GM18907 (cell line): Measurements from ENCODE around the gene GALNT2.
A peak's percentile ranks its signal among the peaks of the same experiment; 100 is the strongest.

Source experiments
- ATAC-seq: cut with Tn5 transposase; IDR thresholded peaks from one replicate; pipeline ENCODE4 v1.9.1; 2021; ENCODE audit warnings: mild to moderate bottlenecking, moderate library complexity; ENCODE audit not compliant: unreplicated experiment

Gene GALNT2

GRCh38 chr1:230156536-230156935, 89.5 kb downstream of the GALNT2 start:
- ATAC-seq: no peak

GRCh38 chr1:230157420-230158390, 90.7 kb downstream of the GALNT2 start:
- no peak for ATAC-seq

DNA sequence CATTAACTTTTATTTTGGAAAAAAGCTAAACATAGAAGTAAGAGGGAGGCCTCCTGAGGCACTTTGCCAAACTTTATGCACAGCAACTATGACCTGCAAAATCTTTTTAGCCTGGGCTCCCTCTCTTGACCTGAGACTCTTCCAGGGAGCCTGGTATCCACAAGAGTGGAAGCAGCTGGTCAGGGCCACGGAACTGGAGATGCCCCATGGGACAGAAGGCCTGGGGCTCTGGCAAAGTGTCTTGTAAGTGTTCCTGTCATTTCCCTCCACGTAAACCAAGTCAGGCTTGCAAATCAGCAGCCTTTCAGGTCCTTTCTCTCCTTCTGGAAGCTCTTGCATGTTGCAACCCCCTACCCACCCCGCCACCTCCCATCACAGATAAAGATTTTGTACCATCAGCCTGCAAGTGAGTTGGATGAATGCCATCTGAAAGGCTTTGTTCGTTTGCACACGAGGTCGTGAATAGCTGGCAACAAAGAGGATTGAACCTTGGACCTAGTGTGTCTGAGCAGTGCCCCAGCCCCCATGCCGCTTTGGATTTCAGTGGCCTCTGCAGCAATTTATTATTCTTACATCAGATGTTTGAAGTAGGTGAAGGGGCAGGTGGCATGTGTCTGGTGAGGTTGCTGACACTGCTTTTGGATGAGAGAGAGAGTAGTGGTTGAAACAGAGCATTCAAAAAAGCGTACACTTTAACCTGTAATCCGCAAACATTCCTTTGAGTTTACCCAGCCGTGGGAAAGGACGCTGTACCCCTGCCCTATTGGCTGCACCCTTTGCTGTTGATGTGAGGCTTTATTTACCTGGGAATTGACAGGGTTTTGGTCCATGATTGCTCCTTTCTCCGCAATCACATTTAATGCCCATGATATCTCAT, 91.6 kb downstream of the GALNT2 start:
- no peak for ATAC-seq

GRCh38 chr1:230159580-230159979, 92.5 kb downstream of the GALNT2 start:
- no peak for ATAC-seq

DNA sequence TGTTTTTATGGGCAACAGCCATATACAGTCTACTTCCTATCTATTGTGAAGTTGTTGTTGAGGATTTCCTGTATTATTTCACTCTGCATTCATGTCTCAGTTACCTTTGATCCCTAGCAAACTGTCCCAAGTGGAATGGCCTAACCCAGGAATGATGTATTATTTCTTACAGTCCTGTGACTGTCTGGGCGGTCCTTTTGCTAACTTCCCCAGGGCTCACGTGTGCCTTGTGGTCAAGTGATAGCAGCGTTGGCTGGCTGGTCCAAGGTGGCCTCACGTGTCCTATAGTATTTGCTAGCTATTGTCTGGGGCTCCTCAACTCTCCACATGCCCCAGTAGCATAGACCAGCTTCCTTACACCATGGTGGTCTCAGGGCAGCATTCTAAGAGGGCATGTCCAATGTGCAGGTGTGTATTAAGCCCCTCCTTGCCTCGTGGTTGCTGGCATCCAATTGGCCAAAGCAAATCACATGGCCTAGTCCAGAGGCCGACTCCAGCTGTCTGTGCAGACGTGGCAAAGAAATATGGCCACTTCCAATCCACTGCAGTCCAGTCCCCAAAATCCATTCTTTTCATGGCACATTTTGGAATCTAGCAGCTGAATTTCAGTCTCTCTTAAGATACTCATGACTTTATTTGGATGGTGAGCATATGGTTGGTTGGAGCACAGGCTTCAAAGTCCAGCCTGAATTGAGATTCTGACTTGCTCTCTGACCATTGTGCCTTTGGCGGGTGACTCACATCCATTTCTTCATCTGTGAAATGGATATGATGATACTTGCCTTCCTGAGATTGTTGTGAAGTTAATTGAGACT, 94.1 kb downstream of the GALNT2 start:
- no peak for ATAC-seq

GRCh38 chr1:230163205-230163604, 96.2 kb downstream of the GALNT2 start:
- no peak for ATAC-seq

GRCh38 chr1:230163719-230164118, 96.7 kb downstream of the GALNT2 start:
- ATAC-seq: no peak

DNA sequence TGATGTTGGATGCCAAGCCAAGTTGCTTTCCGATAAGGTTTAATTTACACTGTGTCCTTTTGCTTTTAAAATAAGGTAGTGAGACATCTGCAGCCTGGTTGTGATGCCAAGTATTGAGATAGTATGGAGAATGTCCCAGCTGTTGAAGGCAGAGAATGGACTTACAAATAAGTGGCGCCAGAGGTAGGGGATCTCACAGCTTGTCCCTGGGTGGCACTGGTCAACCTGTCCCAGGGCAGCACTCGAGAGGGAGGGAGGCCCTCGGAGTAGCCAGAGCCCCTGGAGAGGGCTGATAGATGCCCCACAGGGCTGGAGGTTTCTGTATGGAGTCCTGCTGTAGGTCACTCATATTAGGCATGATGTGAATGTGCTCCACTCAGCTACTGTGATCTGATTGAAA, 98.5 kb downstream of the GALNT2 start:
- no peak for ATAC-seq

DNA sequence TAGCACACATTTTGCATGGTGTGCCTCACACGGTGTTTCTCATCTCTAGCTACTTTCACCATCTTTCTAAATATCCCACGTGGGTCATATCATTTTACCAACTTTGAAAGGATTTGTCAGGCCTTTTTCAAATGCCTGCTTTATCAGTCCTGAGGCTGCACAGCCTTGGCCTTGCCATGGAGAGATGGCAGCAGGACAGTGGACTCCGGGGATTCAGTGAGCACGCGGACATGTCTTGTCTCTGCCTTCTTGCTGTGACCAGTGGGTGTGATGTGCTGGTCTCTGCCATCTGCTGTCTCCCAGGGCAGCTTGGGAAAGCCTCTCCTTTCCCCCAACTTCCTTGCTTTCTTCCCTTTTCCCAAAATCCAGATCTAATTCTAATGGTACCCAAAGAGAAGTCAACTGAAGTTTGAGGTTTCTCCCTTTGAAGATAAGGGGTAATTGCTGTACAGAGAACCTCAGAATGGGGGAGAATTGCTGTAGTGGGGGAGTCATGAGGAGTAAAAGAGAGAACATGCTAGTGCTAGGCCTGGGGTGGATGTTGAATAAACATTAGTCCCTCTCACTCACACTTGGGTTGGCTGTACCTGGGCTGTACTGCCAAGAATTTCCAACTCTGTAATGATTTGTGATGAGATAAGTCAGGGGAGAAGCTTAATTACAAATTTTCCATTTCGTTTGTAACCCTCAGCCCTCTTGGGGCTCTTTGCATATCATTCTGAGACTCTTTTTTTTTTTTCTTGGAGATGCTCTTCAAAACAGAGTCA, 99.5 kb downstream of the GALNT2 start:
- ATAC-seq: no peak

DNA sequence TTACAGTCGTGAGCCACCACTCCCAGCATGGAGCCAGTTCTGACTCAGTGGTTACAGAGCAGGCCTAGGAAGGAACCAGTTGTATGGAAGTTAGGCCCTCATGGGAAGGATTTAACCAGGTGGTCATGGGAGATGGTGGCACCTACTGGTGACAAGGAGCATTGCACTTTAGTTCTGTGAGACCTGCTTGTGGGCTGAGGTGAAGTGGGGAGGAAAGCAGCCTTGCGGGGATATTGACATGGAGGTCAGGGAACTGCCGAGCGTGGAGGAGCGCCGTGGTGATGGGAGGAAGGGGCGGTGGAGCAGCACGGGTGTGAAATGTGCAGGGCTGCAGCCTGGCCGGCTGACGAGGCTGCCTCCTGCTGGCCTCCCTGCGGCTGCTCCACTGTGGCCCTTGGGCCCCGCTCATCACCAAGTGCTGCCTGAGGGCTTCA, 100.4 kb downstream of the GALNT2 start:
- ATAC-seq: no peak

DNA sequence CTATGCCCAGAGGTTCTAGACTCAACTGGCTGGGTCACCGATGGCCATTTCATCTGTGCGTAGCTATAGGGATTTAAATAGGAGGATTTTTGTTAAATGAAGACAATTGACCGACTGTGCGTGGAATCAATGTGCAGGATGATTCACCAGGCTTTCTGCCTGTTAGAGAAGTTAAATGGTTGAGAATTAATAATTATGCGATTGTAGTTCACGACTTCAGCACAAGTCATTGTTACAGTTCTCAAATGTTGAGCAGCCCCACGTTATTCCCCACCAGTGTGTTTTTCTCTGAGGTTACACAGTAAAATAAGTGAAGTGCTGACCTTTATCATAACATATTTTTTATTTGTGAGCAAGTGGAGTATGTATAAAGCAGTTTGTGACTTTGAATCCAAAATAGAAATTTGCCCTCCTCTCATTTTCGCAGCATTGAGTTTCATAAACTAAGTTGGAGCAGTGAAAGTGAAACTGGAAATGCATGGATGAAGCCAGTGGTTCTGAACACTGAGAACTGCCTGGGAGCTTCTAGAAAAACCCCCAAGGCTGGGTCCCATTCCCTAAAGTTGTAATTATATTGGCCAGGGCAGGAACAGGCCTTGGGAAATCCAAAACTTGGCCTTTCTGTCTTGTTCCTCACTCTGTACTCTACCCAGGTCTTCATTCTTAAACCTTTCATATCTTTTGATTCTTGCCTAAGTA, 102.6 kb downstream of the GALNT2 start:
- ATAC-seq: peak; percentile 48

GRCh38 chr1:230170153-230170547, 103.1 kb downstream of the GALNT2 start:
- peak; percentile 51 for ATAC-seq

GRCh38 chr1:230170622-230171021, 103.6 kb downstream of the GALNT2 start:
- no peak for ATAC-seq

DNA sequence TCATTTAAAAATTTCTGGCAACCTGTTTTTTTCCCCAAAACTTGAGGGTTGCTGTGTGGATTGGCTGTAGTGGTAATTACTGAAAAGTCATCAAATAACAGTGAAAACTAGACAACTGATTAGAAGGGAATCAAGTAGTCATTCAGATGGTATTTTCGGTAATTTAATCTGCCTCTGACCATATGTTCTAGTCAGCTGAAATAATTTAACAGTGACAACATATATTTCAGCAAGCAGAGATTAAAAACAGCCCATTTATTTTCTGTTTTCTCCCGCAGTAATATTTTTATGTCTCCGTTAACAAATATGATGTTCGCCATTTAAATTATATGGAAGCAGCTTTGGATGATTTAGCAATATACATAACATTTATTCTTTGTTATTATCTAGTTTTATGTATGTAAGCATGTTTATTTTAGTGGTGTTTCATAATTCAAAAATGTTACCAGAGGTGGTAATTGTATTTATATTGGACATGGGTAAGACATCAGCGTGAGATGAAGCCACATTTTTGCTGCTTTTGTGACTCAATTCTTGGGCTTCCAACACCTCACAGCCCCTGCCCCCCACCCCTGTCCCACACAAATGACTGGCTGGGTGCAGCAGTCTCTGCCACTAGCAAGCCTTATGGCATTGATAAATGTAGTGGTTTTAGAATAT, 104.4 kb downstream of the GALNT2 start:
- ATAC-seq: no peak

GRCh38 chr1:230172016-230172537, 105.0 kb downstream of the GALNT2 start:
- ATAC-seq: no peak

DNA sequence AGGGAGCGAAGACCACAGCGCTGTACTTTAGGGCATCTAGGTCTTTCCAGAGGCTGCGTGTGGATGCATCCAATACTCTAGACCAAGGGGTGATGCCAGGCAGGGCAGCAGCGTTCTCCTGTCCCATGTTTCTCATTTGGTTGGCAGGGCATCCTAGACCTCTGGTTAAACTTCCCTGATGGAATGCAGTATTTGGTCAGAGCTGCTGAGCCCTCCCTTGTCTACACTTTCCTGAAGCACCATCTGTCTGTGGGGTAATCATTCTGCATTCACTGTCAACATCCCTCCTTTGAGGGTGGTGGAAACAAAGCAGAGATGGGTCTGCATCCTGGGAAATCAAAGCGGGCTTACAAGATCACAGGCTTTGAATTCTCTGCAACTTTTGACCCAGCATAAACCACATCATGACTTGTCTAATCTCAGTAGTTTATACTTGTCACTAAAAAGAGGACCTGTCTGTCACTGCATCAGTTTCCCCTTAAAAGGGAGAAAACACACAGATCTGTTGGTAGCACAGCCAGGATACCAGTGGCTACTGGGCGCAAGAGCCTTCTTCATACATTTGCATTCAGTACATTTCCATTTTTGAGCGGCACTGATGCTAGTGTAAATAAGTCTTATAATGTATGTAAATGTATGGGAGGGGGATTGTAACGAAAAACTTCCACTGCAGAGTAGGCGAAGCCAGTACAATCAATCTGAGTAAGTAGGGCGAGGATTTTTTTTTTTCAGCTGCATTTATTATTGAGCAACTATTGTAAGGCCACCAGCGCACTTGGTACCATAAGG, 106.3 kb downstream of the GALNT2 start:
- no peak for ATAC-seq

- no peak for ATAC-seq
Observed at GRCh38 chr1:230174041-230174440, 107.0 kb downstream of the GALNT2 start.
